ENCODE results near the gene NINJ1.
"Not testable (repeated sequence)": the region's sequence is repeated elsewhere in the genome, so short reads cannot be mapped to it uniquely, and the experiment has no call there.

The NINJ1 gene

GRCh38 chr9:93121316-93122241 is 12.5 kb downstream of the NINJ1 start:
- no peak for TF ChIP-seq CTCF (IDR thresholded peaks at IDR 0.05; ENCODE audit: low read depth, low read length)
- H3K4me3 ChIP-seq (ENCODE audit: low read depth, low read length), result no peak overlapping the region

DNA sequence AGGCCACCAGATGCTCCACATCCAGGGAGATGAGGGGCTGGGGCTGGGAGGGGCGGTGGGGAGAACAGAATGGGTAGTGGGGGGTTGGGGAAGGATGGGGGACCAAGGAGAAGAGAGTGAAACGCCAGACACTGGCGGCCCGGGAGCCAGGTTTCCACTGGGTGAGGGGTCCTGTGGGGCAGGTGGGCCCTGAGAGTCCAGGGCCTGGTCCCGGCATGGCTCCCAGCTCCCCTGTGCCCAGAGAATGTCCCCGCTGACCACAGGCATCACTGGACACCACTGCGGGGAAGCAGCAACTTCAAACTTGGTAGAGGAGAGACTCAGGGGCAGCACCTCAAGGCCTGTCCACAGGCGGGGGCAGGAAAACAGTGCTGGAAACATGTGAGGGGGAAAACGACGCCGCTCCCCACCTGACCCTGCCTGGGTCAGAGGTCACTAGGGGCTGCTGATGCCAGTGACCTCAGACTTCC is 13.2 kb downstream of the NINJ1 start:
- TF ChIP-seq CTCF (IDR thresholded peaks at IDR 0.05; ENCODE audit: low read depth, low read length), result no peak

GRCh38 chr9:93119953-93120845 is 13.9 kb downstream of the NINJ1 start:
- peak; percentile 42 for TF ChIP-seq CTCF (IDR thresholded peaks at IDR 0.05; ENCODE audit: low read depth, low read length)
- no peak overlapping the region for H3K4me3 ChIP-seq (ENCODE audit: low read depth, low read length)

More for the DNA sequence above, 13.2 kb downstream of the NINJ1 start:
- H3K4me3 ChIP-seq (ENCODE audit: low read depth, low read length), result no peak overlapping the region

GRCh38 chr9:93119703-93119952 is 14.4 kb downstream of the NINJ1 start:
- no peak overlapping the region for H3K4me3 ChIP-seq (ENCODE audit: low read depth, low read length)
- no peak for TF ChIP-seq CTCF (IDR thresholded peaks at IDR 0.05; ENCODE audit: low read depth, low read length)

- no peak for TF ChIP-seq CTCF (IDR thresholded peaks at IDR 0.05; ENCODE audit: low read depth, low read length)
- no peak overlapping the region for H3K4me3 ChIP-seq (ENCODE audit: low read depth, low read length)
Measured at GRCh38 chr9:93118863-93119702, 15.0 kb downstream of the NINJ1 start.

DNA sequence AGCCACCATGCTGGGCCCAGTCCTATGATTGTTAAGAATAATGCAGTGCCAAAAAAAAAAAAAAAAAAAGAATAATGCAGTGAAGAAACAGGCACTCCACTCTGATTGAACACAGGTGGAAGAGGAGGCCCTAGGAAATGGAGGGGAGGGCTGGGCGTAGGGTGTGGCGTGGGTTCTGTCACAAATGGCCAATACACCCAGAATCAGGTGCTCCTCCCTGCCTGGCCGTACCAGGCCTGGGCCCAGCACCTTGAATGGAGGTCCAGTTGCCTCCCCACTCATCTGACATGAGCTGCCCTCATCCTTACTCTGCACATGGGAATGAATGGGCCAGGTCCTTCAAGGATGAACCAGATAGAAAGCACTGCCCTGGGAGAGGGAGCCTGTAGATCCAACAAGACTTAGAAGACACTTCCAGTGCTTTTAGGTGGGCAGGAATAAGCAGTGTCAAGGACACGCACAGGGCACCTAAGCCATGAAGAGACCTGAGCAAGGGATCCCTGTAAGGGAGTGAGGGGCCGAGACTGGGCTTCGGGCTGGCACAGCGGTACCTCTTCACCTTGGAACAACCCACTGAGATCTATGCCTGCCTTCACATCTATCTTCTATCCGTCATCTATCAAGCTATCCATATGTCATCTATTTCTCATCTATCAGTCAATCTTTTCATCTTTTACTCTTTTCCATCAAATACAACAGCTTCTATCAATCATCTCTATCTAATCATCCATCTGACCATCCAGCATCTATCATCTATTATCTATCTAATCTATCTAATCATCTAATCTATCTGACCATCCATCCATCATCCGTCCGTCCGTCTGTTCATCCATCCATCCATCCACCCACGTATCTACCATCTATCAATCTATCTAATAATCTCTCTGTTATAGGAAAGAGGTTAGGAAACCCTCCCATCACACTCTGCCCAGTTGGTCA is 15.9 kb downstream of the NINJ1 start:
- H3K4me3 ChIP-seq (ENCODE audit: low read depth, low read length), result no peak overlapping the region
- TF ChIP-seq CTCF (IDR thresholded peaks at IDR 0.05; ENCODE audit: low read depth, low read length), result no peak

GRCh38 chr9:93117521-93117920 is 16.5 kb downstream of the NINJ1 start:
- not testable (repeated sequence) for H3K4me3 ChIP-seq (ENCODE audit: low read depth, low read length)
